Measurements from ENCODE around the gene PLXNA3.

Gene PLXNA3

GRCh38 chrX:154484255-154485149 is 26.4 kb downstream of the PLXNA3 start:
- H3K4me3 ChIP-seq (ENCODE audit: low read depth, low read length), result no peak overlapping the region; the same call in 1 of the 2 replicates
- DNase-seq (ENCODE audit: low read depth), result no peak
- no peak for TF ChIP-seq CTCF (IDR thresholded peaks at IDR 0.05; ENCODE audit: low read depth, low read length, missing control alignments)

GRCh38 chrX:154485150-154486051 is 27.3 kb downstream of the PLXNA3 start:
- DNase-seq (ENCODE audit: low read depth), result no peak
- H3K4me3 ChIP-seq (ENCODE audit: low read depth, low read length), result peak overlapping the region; percentile 81
- no peak for TF ChIP-seq CTCF (IDR thresholded peaks at IDR 0.05; ENCODE audit: low read depth, low read length, missing control alignments)

- no peak for DNase-seq (ENCODE audit: low read depth)
- TF ChIP-seq CTCF (IDR thresholded peaks at IDR 0.05; ENCODE audit: low read depth, low read length, missing control alignments), result no peak
Observed at GRCh38 chrX:154486052-154486395, 27.9 kb downstream of the PLXNA3 start.

GRCh38 chrX:154486396-154487207 is 28.5 kb downstream of the PLXNA3 start, which contains the start of gene UBL4A:
Gene UBL4A (minus strand): TSS chrX:154486615. CDS start chrX:154486584, 31 bp downstream.
- no peak for DNase-seq (ENCODE audit: low read depth)
- no peak for TF ChIP-seq CTCF (IDR thresholded peaks at IDR 0.05; ENCODE audit: low read depth, low read length, missing control alignments)
- peak within 1 kb of the TSS; percentile 81 for H3K4me3 ChIP-seq (ENCODE audit: low read depth, low read length)

More at GRCh38 chrX:154486052-154486395, 27.9 kb downstream of the PLXNA3 start:
- H3K4me3 ChIP-seq (ENCODE audit: low read depth, low read length), result peak overlapping the region; percentile 81

GRCh38 chrX:154487518-154488290 is 29.6 kb downstream of the PLXNA3 start:
- no peak for TF ChIP-seq CTCF (IDR thresholded peaks at IDR 0.05; ENCODE audit: low read depth, low read length, missing control alignments)
- no peak for DNase-seq (ENCODE audit: low read depth)
- H3K4me3 ChIP-seq (ENCODE audit: low read depth, low read length), result no peak overlapping the region

Measured in GM12864 (cell line).